GM12878 (cell line): ENCODE results near the gene RGS1. TPM values are rescaled to one million over a fixed set of nuclear protein-coding genes. Genes with fewer than 3 reads are reported as not detected.

Experiments used
- ATAC-seq: fragments of 200-7000 bp; cut with Tn5 transposase; 3 replicates; pipeline ENCODE4 v1.9.1; 2020; ENCODE audit warnings: mild to moderate bottlenecking, moderate library complexity
- BruUV-seq: library from RNA; stranded (reverse); fragments of 400-500 nt; replicated peaks from 2 replicates; lab custom pipeline; 2021; lab: Mats Ljungman, UMichigan
- CTCF ChIA-PET: fragments of 300-600 bp; sonication (Branson Sonifier 250); formaldehyde crosslinking; extraction: SDS; loops from one replicate; lab custom pipeline; 2021; ENCODE audit warnings: inconsistent platforms; lab: Yijun Ruan, JAX
- POLR2A ChIA-PET: fragments of 350-600 bp; formaldehyde crosslinking; extraction: SDS; loops from one replicate; lab custom pipeline; 2021; ENCODE audit warnings: inconsistent platforms; lab: Charles Lee
- RAD21 ChIA-PET: fragments of 300-600 bp; sonication (Branson Sonifier 250); formaldehyde crosslinking; loops from one replicate; lab custom pipeline; 2023; ENCODE audit warnings: antibody characterized with exemption; ENCODE audit not compliant: unreplicated experiment; lab: Charles Lee
- SMC1A ChIA-PET: fragments of 300-600 bp; sonication (Branson Sonifier 250); formaldehyde crosslinking; loops from one replicate; lab custom pipeline; 2023; ENCODE audit not compliant: unreplicated experiment, uncharacterized antibody; lab: Charles Lee
- DNase-seq: peaks from one replicate; pipeline ENCODE4 v3.0.0-alpha.2; 2011; ENCODE audit warnings: low read depth, low spot score
- FAIRE-seq: peaks from 3 replicates; lab custom pipeline; 2011; peaks lifted over from hg19 to GRCh38; lab: Jason Lieb, UNC
- H2AFZ ChIP-seq: 2 replicates; pipeline ENCODE4 v1.6.0; 2011; ENCODE audit warnings: low read depth, low read length, control low read depth; ENCODE audit not compliant: control insufficient read depth
- H3K27ac ChIP-seq: 2 replicates; pipeline ENCODE4 v1.5.1; 2011; ENCODE audit warnings: control low read depth; ENCODE audit not compliant: control insufficient read depth, insufficient read depth
- H3K27me3 ChIP-seq, 2 experiments: replicated peaks in 1 of 2; 2 replicates each; pipeline versions ENCODE4 v1.6.0 to v1.6.1; 2011; ENCODE audit warnings: low read length in 1 of 2; ENCODE audit not compliant: control insufficient read depth in 2 of 2, insufficient read depth in 2 of 2
- H3K36me3 ChIP-seq, 2 experiments: 2 replicates each; pipeline ENCODE4 v1.5.1; 2011; ENCODE audit warnings: low read length in 1 of 2; ENCODE audit not compliant: control insufficient read depth in 2 of 2, insufficient read depth in 2 of 2
- H3K4me1 ChIP-seq: 2 replicates; pipeline ENCODE4 v1.6.1; 2011; ENCODE audit warnings: mild to moderate bottlenecking, low read length, moderate library complexity, mixed read lengths; ENCODE audit not compliant: control insufficient read depth, insufficient read depth
- H3K4me2 ChIP-seq: 2 replicates; pipeline ENCODE4 v1.6.0; 2011; ENCODE audit warnings: control low read depth; ENCODE audit not compliant: control insufficient read depth, insufficient read depth
- H3K4me3 ChIP-seq: fragments of 200-600 bp; sonication (generic); 2 replicates; pipeline ENCODE4 v1.5.1; 2016
- H3K79me2 ChIP-seq: 2 replicates; pipeline ENCODE4 v1.6.0; 2011; ENCODE audit warnings: low read length; ENCODE audit not compliant: control insufficient read depth, insufficient read depth
- H3K9ac ChIP-seq: 2 replicates; pipeline ENCODE4 v1.8.0; 2011; ENCODE audit warnings: low read length, control low read depth, mixed read lengths; ENCODE audit not compliant: control insufficient read depth, insufficient read depth
- H3K9me3 ChIP-seq: replicated peaks from 3 replicates; pipeline ENCODE4 v1.5.1; 2011; ENCODE audit warnings: mild to moderate bottlenecking, low read length; ENCODE audit not compliant: control insufficient read depth, insufficient read depth
- H4K20me1 ChIP-seq: 2 replicates; pipeline ENCODE4 v1.6.0; 2011; ENCODE audit not compliant: control insufficient read depth, insufficient read depth
- ATF7 ChIP-seq: fragments of 450-650 bp; IDR thresholded peaks from 2 replicates; pipeline ENCODE4 v1.6.1; 2016; ENCODE audit warnings: low read depth, mild to moderate bottlenecking
- CHD4 ChIP-seq: fragments of 200-600 bp; sonication (generic); IDR thresholded peaks from 2 replicates; pipeline ENCODE4 v1.6.1; 2016; ENCODE audit warnings: mild to moderate bottlenecking
- EED ChIP-seq: sonication (generic); IDR thresholded peaks from 2 replicates; pipeline ENCODE4 v1.6.1; 2016; ENCODE audit warnings: antibody characterized with exemption, low read depth
- EGR1 ChIP-seq, 2 experiments: IDR thresholded peaks; 1 replicate in 1 of 2; 2 replicates in 1 of 2; pipeline ENCODE4 v1.6.1; 2011 to 2012; ENCODE audit warnings: low read depth in 2 of 2, low read length in 2 of 2, borderline replicate concordance in 1 of 2, mild to moderate bottlenecking in 1 of 2, moderate library complexity in 1 of 2
- HDGF ChIP-seq: fragments of 450-650 bp; IDR thresholded peaks from 2 replicates; pipeline ENCODE4 v1.6.1; 2016; ENCODE audit warnings: antibody characterized with exemption
- KAT2A ChIP-seq: conservative IDR thresholded peaks from 2 replicates; pipeline ENCODE4 v1.6.1; 2011; ENCODE audit warnings: low read depth, low read length; ENCODE audit not compliant: control insufficient read depth
- MYB ChIP-seq: fragments of 150-350 bp; IDR thresholded peaks from 2 replicates; pipeline ENCODE4 v1.6.1; 2014; ENCODE audit warnings: mild to moderate bottlenecking, low read depth, low read length, borderline replicate concordance
- PBX3 ChIP-seq: IDR thresholded peaks from 2 replicates; pipeline ENCODE4 v1.6.1; 2011; ENCODE audit warnings: mild to moderate bottlenecking, low read depth, low read length, moderate library complexity; ENCODE audit not compliant: insufficient replicate concordance
- PML ChIP-seq: IDR thresholded peaks from 2 replicates; pipeline ENCODE4 v1.6.1; 2012; ENCODE audit warnings: low read length, inconsistent platforms
- POLR2AphosphoS2 ChIP-seq: IDR thresholded peaks from 2 replicates; pipeline ENCODE4 v1.6.1; 2011; ENCODE audit warnings: low read depth, mild to moderate bottlenecking, low read length, improper control_type of control experiment, moderate library complexity
- RBBP5 ChIP-seq: fragments of 200-600 bp; sonication (generic); conservative IDR thresholded peaks from 2 replicates; pipeline ENCODE4 v1.6.1; 2016
- SKIL ChIP-seq: fragments of 450-650 bp; IDR thresholded peaks from 2 replicates; pipeline ENCODE4 v1.6.1; 2017; ENCODE audit warnings: mild to moderate bottlenecking, low read depth, inconsistent platforms; ENCODE audit not compliant: poor library complexity, severe bottlenecking
- SMC3 ChIP-seq: IDR thresholded peaks from 2 replicates; pipeline ENCODE4 v1.6.1; 2011; ENCODE audit warnings: low read length, improper control_type of control experiment, borderline replicate concordance
- SP1 ChIP-seq: IDR thresholded peaks from one replicate; pipeline ENCODE4 v1.6.1; 2011; ENCODE audit warnings: low read depth, low read length
- TAF1 ChIP-seq: IDR thresholded peaks from 2 replicates; pipeline ENCODE4 v1.6.1; 2011; ENCODE audit warnings: mild to moderate bottlenecking, low read depth, low read length, borderline replicate concordance
- ZNF274 ChIP-seq: IDR thresholded peaks from one replicate; pipeline ENCODE4 v1.8.0; 2011; ENCODE audit not compliant: insufficient read length, insufficient read depth
- ZNF384 ChIP-seq: IDR thresholded peaks from 2 replicates; pipeline ENCODE4 v1.6.1; 2012; ENCODE audit warnings: low read depth, mild to moderate bottlenecking, low read length, improper control_type of control experiment, borderline replicate concordance
- ZNF622 ChIP-seq: fragments of 450-650 bp; IDR thresholded peaks from 2 replicates; pipeline ENCODE4 v1.6.1; 2017; ENCODE audit warnings: mild to moderate bottlenecking, inconsistent platforms
- WGBS: methylation state at CpG from one replicate; pipeline ENCODE4 v1.1.6; 2016; ENCODE audit warnings: low lambda C conversion rate; ENCODE audit not compliant: insufficient replicate concordance, insufficient coverage; ENCODE audit errors: missing lambda C conversion rate; 5-methylcytosine and 5-hydroxymethylcytosine counted together
- in situ Hi-C: fragments of 300-500 bp; cut with MboI; formaldehyde crosslinking; loops from 9 replicates; pipeline ENCODE4 v1.14.3; 2018; ENCODE audit warnings: mixed read lengths
- intact Hi-C: fragments of 100-400 bp; cut with micrococcal nuclease; formaldehyde crosslinking; loops from one replicate; pipeline ENCODE4 v1.14.2; 2022; ENCODE audit not compliant: unreplicated experiment
- polyA plus RNA-seq, 11 experiments: library from polyadenylated mRNA; depleted of rRNA in 4 of 11; unstranded in 6 of 11; stranded (reverse) in 5 of 11; fragments of >200 nt; fragmentation: Nextera tagmentation in 4 of 11; fragmentation: Illumina TruSeq in 1 of 11; extraction: Ambion mirVana in 4 of 11; extraction: Trizol in 1 of 11; gene quantifications; 1 replicate in 1 of 11; 2 replicates in 10 of 11; pipeline versions ENCODE4 v1.2.1 to v1.2.3, GENCODE V29; 2011 to 2016; ENCODE audit warnings: inconsistent platforms in 2 of 11, missing spikeins in 2 of 11, low read depth in 1 of 11
- total RNA-seq, 4 experiments: library from RNA; depleted of rRNA in 3 of 4; stranded (reverse); fragments of >200 nt in 3 of 4; fragmentation: Illumina TruSeq in 1 of 4; extraction: Trizol in 1 of 4; gene quantifications; 2 replicates each; pipeline versions ENCODE4 v1.2.1 to v1.2.3, GENCODE V29; 2013 to 2021
- TF ChIP-seq, protein P1 (sequence below): fragments of 450-650 bp; IDR thresholded peaks from 2 replicates; pipeline ENCODE4 v1.6.1; 2018; ENCODE audit warnings: borderline replicate concordance, mild to moderate bottlenecking; ENCODE audit not compliant: partially characterized antibody

RGS1 gene
- total and polyA plus RNA-seq, 10 of the 15 experiments (the other 5 are each of a cell fraction or from before 2014, with no cell fraction given) = 20.7 to 882 (median 45.9) TPM

DNA sequence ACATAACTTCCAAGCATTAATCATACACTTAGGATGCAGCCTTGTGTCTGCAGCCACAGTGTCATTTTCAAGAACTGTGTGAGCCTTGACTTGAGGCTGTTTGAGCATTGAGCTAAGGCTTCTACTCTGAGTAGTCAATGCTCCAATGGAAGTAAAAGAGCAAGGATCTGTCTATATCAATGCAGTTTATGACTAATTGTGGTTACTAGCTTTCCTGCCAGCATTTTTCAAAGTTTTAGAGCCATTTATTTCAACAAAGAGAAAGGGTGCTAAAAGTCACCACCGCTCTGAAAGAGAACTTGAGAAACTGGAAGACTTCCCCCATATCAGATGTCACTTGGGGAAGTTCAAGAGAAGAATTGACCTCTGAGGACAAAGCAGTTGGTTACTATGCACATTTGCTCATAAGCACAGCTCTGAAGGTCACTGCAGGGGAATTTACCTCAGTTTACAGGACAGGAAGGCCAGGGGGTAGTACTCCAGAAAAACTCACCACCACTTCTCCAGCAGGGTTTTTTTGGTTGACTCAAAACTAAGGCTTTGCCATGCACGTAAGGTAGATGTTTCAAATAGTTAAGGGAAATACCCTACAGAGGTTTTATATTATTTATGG, 24.5 kb upstream of the RGS1 start:
- ATAC-seq (peak; percentile 56), FAIRE-seq (peak; percentile 13), DNase-seq (peak; percentile 89)
- in situ Hi-C loops (loop anchor here (5.0 kb wide), 1 partner anchor 56 kb away; no protein-coding TSS in a partner anchor), intact Hi-C loops (loop anchor here (1.0 to 10.0 kb wide), 2 partner anchors 24 to 504 kb away; partner anchors contain the start of genes RGS1, RO60 and UCHL5)
- Histone ChIP-seq H2AFZ (peak overlapping the region; percentile 6), H3K4me2 (peak overlapping the region; percentile 82), H3K4me3 (no peak overlapping the region), H3K4me1 (peaks cover 48% of the 10 kb centered on the region), H3K9ac (peak overlapping the region; percentile 42), H3K36me3 (no peaks in the 10 kb centered on the region), H3K27ac (peak overlapping the region; percentile 88), H4K20me1 (no peaks in the 10 kb centered on the region), H3K9me3 (no peaks in the 10 kb centered on the region), H3K27me3 (no peaks in the 10 kb centered on the region), H3K79me2 (peaks cover 4% of the 10 kb centered on the region; the same call in 1 of the 2 replicates)
- BruUV-seq = no TSS peak
- WGBS = 0% methylated on average over 2 of the region's 2 CpGs
- ChIA-PET CTCF (interaction anchor here (0.9 to 3.9 kb wide), 9 partner anchors 9 to 61 kb away, joined by 3 to 23 read pairs (median 6); no protein-coding TSS in a partner anchor), SMC1A (interaction anchor here (0.5 to 6.1 kb wide), 20 partner anchors 8 to 74 kb away, joined by 3 to 59 read pairs (median 8); no protein-coding TSS in a partner anchor), RAD21 (interaction anchor here (0.7 to 6.5 kb wide), 13 partner anchors 10 to 60 kb away, joined by 3 to 170 read pairs (median 10); no protein-coding TSS in a partner anchor), POLR2A (interaction anchor here (0.6 to 6.8 kb wide), 14 partner anchors 8 to 58 kb away, joined by 3 to 123 read pairs (median 4); no protein-coding TSS in a partner anchor)
- TF ChIP-seq, protein P1, sequence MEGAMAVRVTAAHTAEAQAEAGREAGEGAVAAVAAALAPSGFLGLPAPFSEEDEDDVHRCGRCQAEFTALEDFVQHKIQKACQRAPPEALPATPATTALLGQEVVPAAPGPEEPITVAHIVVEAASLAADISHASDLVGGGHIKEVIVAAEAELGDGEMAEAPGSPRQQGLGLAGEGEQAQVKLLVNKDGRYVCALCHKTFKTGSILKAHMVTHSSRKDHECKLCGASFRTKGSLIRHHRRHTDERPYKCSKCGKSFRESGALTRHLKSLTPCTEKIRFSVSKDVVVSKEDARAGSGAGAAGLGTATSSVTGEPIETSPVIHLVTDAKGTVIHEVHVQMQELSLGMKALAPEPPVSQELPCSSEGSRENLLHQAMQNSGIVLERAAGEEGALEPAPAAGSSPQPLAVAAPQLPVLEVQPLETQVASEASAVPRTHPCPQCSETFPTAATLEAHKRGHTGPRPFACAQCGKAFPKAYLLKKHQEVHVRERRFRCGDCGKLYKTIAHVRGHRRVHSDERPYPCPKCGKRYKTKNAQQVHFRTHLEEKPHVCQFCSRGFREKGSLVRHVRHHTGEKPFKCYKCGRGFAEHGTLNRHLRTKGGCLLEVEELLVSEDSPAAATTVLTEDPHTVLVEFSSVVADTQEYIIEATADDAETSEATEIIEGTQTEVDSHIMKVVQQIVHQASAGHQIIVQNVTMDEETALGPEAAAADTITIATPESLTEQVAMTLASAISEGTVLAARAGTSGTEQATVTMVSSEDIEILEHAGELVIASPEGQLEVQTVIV = no peak
- TF ChIP-seq MYB = no peak
- no peak for TF ChIP-seq SMC3
- peak; percentile 82 for TF ChIP-seq SKIL
- peak; percentile 97 for TF ChIP-seq EED
- no peak for TF ChIP-seq ZNF384
- no peak for TF ChIP-seq ZNF274
- no peak; the same call in 1 of the 2 replicates for TF ChIP-seq POLR2AphosphoS2
- TF ChIP-seq ZNF622 = no peak
- peak; percentile 63 for TF ChIP-seq PML
- no peak for TF ChIP-seq HDGF
- no peak for TF ChIP-seq CHD4
- peak; percentile 34 for TF ChIP-seq SP1
- no peak for TF ChIP-seq EGR1 (IDR thresholded peaks at IDR 0.05; ENCODE audit: borderline replicate concordance in 1 of 2, low read depth in 2 of 2, low read length in 2 of 2)
- TF ChIP-seq ATF7 = peak; percentile 57; the same call in 1 of the 2 replicates
- no peak for TF ChIP-seq PBX3
- 0 out of 2 replicates have a peak, but pooled peaks have one; percentile 22 for TF ChIP-seq TAF1
- no peak for TF ChIP-seq KAT2A
- TF ChIP-seq RBBP5 = no peak
